GM04503 (cell line): ENCODE data around the gene STX18.

ENCODE experiments used
- DNase-seq: peaks from one replicate; pipeline ENCODE4 v3.0.0-alpha.2; 2012; ENCODE audit warnings: low read depth

Gene STX18

GRCh38 chr4:4398430-4398829 is 143.4 kb downstream of the STX18 start:
- DNase-seq = no peak

DNA sequence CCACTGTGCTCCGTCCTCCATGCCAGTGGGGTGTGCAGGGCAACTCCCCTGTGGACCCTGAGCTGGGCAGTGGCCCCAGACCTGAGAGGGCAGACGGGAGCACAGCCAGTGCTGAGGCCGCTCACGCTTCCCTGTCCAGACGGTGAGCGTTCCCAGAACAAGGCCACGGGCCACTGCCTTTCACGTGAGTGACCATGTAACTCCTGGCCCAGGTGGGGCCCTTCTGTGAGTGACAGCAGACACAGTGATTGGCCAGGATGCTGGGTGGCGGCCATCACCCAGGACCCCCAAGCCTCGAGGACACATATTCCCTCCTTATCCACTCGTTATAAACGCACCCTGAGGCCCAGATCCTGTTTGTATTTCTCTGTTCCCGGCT is 144.4 kb downstream of the STX18 start:
- no peak for DNase-seq

GRCh38 chr4:4396628-4397440 is 145.0 kb downstream of the STX18 start:
- no peak for DNase-seq

GRCh38 chr4:4395849-4396627 is 145.8 kb downstream of the STX18 start:
- DNase-seq = no peak

DNA sequence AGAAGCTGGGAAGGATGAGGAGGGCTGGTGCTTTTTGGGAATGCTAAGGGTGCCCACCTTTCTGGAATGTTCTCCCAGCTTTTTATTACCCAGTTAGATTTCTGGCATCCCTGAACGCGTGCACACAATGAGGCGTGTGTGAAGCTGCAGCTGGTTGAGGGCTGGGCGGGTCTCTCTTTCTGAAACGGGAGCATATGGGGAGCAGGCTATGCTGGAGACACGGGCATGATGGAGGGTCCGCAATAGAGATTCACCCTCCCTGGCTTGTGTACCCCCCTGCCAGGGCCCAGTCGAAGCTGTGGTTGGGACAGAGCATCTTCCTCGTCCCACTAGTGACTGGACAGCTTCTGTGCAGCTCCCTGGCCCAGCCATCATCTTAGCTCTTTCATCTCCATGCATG is 146.5 kb downstream of the STX18 start:
- DNase-seq = no peak

DNA sequence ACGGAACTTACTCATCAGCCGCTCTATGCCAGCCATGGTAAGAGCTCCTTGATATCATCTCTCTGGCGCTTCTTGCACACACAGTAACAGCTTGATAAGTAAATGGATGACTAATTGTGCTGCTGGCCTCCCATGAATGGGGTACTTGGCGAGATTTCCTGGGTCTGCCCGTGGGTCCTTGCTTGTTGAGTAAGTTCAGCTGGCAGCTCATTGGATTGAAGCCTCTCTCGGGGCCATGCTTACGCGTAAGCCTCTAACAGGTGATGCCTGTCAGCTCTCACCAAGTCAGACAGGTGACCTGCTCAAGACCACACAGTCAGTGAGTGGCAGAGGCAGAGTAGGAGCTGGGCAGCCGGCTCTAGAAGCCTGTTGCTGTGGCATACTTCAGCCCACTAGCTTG is 147.2 kb downstream of the STX18 start:
- no peak for DNase-seq

DNA sequence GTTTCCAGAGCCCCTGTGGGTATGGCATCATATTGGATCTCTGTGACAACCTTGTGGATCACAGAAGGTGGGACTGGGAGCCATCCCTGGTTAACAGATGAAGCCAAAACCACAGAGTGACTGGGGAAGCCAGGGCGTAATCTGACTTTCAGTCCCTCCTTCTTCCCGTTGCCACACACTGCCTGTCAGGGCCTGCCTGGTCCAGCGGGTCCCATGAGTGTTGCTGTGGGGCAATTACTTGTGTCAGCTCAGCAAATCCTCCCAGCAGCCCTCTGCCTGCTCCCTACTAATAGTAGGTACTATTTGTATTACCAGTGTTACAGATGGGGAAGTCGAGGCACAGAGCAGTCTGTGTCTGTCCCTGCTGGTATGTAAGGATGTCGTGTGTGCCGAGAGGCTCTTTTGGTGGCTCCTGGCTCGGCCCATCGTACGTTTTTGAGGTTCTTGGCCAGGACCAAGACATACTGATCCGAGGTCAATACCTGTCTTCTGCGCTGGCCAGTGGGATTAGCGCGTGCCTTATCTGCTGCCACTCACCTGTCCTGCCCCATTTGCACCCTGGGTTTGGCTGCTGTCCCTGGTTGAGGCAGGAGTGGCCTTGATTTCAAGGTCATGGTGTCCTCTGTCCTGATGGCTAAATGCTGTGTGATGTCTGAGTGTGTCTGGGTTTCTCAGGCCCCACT is 149.2 kb downstream of the STX18 start:
- DNase-seq = no peak

GRCh38 chr4:4391866-4392265 is 150.0 kb downstream of the STX18 start:
- DNase-seq = no peak

DNA sequence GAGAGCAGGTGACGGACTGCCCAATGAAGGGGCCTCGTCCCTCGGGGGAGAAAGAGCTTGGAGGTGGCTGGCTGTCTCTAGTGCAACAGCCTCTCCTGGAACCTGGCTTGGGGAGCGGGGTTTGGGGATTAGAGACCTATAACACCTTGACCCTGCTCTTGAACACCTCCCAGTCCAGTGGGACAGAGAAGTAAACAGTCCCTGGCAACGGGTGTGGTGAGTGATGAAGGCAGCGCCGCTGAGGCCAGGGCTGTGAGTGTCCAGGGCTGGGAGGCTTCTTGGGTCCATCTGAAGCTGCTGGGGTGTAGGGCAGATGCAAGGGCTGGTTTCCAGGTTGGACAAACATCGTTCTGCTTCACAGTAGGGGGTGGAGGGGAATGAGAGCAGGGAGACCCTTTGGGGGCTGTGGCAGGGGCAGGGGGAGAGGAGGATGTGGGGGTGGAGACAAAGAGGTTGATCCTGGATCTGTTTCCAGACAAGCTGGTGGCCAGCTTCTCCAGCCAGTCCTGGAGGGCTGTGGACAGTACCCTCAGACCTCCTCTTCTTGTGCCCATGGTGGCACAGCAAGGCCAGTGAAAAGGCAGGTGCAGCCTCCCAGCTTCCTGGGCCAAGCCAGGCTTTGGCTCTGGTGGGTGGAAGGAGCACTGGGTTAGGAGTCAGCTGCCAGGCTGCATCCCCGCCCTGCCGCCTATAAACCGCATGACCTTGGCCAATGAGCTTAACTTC is 151.2 kb downstream of the STX18 start:
- DNase-seq = no peak

GRCh38 chr4:4390046-4390445 is 151.8 kb downstream of the STX18 start:
- DNase-seq = no peak

GRCh38 chr4:4388836-4389575 is 152.8 kb downstream of the STX18 start:
- no peak for DNase-seq

DNA sequence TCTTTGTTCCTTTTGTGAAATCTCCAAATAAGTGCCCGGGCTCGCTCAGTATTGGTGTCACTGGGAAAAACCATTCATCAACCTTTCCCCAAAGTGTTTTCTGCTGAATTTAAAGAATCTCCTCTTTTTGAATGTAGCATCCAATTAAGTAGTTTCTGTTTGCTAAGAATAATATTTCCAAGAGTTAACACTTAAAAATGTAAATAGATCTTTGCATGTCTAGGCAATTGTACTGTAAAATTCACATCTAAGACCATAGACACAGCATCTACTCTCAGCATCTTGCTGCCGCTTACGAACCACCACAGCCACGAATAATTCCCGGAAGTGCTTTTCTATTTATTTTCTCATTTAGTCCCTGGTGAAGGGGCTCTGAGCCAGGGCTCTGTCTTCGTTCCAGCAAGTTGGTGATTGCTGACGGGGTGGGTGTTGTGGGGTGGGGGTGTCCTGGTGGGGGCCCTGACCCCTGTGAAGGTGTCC is 153.5 kb downstream of the STX18 start:
- DNase-seq = no peak

- no peak for DNase-seq
Observed at GRCh38 chr4:4387531-4388310, 154.1 kb downstream of the STX18 start.

DNA sequence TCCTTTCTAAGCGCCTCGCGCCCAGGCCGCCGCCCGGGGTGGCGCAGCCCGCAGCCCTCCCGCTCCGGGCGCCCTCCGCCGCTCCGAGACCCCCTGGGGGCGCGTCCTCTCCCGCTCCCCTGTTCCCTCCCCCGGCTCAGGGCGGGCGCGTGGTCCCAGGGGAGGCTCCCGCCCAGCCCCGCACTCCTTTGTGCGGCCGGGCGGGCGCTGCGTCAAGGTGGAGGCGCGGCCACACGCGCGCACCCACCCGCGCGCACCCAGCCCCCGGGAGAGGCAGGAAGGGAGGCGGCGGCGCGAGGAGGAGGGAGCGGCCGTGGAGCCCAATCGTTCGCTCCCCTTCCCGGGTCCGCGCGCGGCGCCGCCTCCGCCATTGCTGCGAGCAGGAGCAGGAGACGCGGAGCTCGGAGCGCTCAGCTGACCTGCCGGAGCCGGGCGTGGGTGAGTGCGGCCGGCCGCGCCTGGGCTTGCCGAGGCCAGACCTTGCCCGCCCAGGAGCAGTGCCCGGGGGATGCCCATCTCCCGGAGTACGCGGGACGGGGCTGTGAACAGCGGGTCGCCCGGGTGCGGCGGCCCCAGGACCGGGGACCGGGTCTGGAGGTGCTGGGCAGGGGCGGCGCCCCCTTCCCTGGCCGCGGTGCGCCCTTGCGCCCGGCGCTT is 155.0 kb downstream of the STX18 start, which contains the start of gene NSG1:
Gene NSG1, plus strand, starts transcription at position 367 of the 657 bp plus-strand sequence. CDS start 528 bp downstream, outside the sequence.
- no peak for DNase-seq

- DNase-seq = no peak
Observed at GRCh38 chr4:4386296-4386735, 155.5 kb downstream of the STX18 start.

DNA sequence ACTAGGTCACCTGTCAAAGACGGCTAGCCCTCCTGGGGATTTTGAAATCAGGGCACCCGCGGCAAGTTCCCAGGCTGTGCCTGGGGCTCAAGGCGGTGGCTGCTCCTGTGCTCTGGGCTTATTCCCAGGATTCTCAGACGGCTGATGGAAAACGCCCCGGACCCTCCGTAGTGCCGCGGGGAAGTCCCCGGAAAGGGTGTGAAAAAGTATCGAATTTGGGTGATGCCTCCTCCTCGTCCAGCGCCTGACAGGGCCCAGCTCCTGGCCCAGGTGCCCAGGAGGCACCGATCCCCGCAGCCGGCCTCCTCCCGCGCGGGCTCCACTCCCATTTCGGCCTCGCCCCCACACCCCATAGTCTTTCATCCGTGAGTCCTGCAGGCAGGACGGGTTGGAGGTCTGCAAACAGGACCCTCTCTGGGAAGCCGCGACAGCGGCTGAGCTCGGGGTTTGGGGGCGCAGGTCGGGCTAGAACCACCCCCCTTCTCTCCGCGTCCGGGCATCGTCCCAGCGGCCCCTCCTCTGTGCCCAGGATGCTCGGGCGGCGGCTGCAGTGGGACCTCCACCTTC is 156.0 kb downstream of the STX18 start:
- no peak for DNase-seq

GRCh38 chr4:4384837-4385236 is 157.0 kb downstream of the STX18 start:
- no peak for DNase-seq

- DNase-seq = no peak
Observed at GRCh38 chr4:4383085-4383484, 158.8 kb downstream of the STX18 start.

DNA sequence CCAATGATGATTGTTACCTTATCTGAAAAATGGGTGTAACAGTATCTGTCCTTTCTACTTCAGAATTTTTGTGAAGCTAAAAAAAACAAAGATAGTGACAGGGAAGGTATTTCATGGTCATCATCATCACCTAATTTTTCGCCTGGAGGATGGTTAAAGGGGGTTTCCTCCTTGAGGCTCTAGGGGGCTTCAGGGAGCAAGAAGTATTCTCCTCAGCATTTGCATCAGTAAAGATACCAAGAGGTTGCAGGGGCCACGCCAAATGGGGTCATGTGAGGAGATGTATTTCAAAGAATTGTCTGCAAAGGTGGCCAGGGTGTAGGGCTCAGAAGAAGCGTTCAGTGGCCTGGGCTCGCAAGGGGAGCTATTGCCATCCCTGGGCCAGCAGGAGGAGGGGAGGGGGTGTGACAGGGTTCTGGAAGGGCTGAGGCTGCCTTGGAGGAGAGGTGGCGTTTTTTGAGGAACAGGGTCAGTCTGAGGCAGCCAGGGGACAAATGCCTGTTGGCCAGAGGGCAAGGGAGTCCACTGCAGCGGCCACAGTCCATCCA is 162.2 kb downstream of the STX18 start:
- DNase-seq = no peak
